HG03378 (cell line): Measurements from ENCODE around the gene PARD3B.

ENCODE experiments used
- ATAC-seq: cut with Tn5 transposase; IDR thresholded peaks from one replicate; pipeline ENCODE4 v1.9.1; 2021; ENCODE audit warnings: mild to moderate bottlenecking, moderate library complexity; ENCODE audit not compliant: unreplicated experiment

The PARD3B gene

GRCh38 chr2:204974487-204974886 lies 429.2 kb downstream of the PARD3B start:
- no peak for ATAC-seq

GRCh38 chr2:204977914-204978313 lies 432.6 kb downstream of the PARD3B start:
- no peak for ATAC-seq

- no peak for ATAC-seq
Observed at GRCh38 chr2:204982303-204982702, 437.0 kb downstream of the PARD3B start.

GRCh38 chr2:204984518-204984917 lies 439.2 kb downstream of the PARD3B start:
- ATAC-seq, result no peak

- ATAC-seq, result no peak
Observed at GRCh38 chr2:204986641-204987040, 441.4 kb downstream of the PARD3B start.

GRCh38 chr2:204988836-204989235 lies 443.6 kb downstream of the PARD3B start:
- ATAC-seq, result no peak

- no peak for ATAC-seq
Observed at GRCh38 chr2:204989877-204990276, 444.6 kb downstream of the PARD3B start.

GRCh38 chr2:205001300-205001966 lies 456.2 kb downstream of the PARD3B start:
- no peak for ATAC-seq

GRCh38 chr2:205002390-205002789 lies 457.1 kb downstream of the PARD3B start:
- ATAC-seq, result no peak

GRCh38 chr2:205003288-205003687 lies 458.0 kb downstream of the PARD3B start:
- ATAC-seq, result no peak

GRCh38 chr2:205010196-205010595 lies 464.9 kb downstream of the PARD3B start:
- ATAC-seq, result no peak

GRCh38 chr2:205011031-205011430 lies 465.8 kb downstream of the PARD3B start:
- ATAC-seq, result no peak

GRCh38 chr2:205012961-205013360 lies 467.7 kb downstream of the PARD3B start:
- no peak for ATAC-seq

GRCh38 chr2:205013586-205013985 lies 468.3 kb downstream of the PARD3B start:
- ATAC-seq, result no peak

- no peak for ATAC-seq
Observed at GRCh38 chr2:205014201-205014600, 468.9 kb downstream of the PARD3B start.

GRCh38 chr2:205017381-205017780 lies 472.1 kb downstream of the PARD3B start:
- no peak for ATAC-seq

- no peak for ATAC-seq
Observed at GRCh38 chr2:205017912-205018311, 472.6 kb downstream of the PARD3B start.

GRCh38 chr2:205020673-205021072 lies 475.4 kb downstream of the PARD3B start:
- ATAC-seq, result no peak

- no peak for ATAC-seq
Observed at GRCh38 chr2:205022841-205023240, 477.6 kb downstream of the PARD3B start.

- no peak for ATAC-seq
Observed at GRCh38 chr2:205024822-205025518, 479.7 kb downstream of the PARD3B start.

GRCh38 chr2:205025580-205026240 lies 480.4 kb downstream of the PARD3B start:
- no peak for ATAC-seq

- no peak for ATAC-seq
Observed at GRCh38 chr2:205030695-205031094, 485.4 kb downstream of the PARD3B start.
